Suprapubic skin (tissue), 3 donors: ENCODE results near the gene PHF21A.

ENCODE experiments used
- EP300 ChIP-seq: sonication (generic); formaldehyde crosslinking; IDR thresholded peaks from one replicate; pipeline ENCODE4 v1.6.1; 2017; ENCODE audit warnings: antibody characterized with exemption
- POLR2A ChIP-seq, 2 donors: fragments of 450-650 bp; IDR thresholded peaks; one replicate each; pipeline ENCODE4 v1.6.1; 2017; ENCODE audit warnings: antibody characterized with exemption in 2 of 2, mild to moderate bottlenecking in 2 of 2, moderate library complexity in 2 of 2
- TF ChIP-seq, protein P1 (sequence below), 2 donors: fragments of 200-600 bp in 1 of 2; fragments of 450-650 bp in 1 of 2; sonication (generic) in 1 of 2; IDR thresholded peaks; one replicate each; pipeline ENCODE4 v1.5.1; 2016 to 2019; ENCODE audit warnings: antibody characterized with exemption in 2 of 2, mild to moderate bottlenecking in 1 of 2, moderate library complexity in 1 of 2

DNA sequence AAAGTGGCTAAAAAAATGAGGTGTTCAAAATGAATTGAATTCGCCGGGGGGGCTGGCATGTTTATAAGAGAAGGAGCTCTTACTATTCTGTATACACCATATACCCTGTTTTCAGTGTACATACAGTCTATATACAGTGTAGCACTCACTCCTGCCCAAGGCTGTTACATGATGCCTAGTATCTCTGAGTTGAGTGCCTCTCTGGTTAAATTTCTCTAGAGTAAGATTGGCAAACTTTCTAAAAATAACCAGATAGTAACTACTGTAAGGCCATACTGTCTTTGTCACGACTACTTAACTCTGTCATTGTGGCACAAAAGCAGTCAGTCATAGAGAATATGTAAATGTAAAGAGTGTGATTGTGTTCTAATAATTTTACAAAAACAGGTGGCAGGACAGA, 58.1 kb downstream of the PHF21A start:
- TF ChIP-seq, protein P1, sequence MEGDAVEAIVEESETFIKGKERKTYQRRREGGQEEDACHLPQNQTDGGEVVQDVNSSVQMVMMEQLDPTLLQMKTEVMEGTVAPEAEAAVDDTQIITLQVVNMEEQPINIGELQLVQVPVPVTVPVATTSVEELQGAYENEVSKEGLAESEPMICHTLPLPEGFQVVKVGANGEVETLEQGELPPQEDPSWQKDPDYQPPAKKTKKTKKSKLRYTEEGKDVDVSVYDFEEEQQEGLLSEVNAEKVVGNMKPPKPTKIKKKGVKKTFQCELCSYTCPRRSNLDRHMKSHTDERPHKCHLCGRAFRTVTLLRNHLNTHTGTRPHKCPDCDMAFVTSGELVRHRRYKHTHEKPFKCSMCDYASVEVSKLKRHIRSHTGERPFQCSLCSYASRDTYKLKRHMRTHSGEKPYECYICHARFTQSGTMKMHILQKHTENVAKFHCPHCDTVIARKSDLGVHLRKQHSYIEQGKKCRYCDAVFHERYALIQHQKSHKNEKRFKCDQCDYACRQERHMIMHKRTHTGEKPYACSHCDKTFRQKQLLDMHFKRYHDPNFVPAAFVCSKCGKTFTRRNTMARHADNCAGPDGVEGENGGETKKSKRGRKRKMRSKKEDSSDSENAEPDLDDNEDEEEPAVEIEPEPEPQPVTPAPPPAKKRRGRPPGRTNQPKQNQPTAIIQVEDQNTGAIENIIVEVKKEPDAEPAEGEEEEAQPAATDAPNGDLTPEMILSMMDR (IDR thresholded peaks at IDR 0.05) = no peak
- no peak for TF ChIP-seq POLR2A (IDR thresholded peaks at IDR 0.05)
- no peak for TF ChIP-seq EP300
